AG08396 (cell line): ENCODE data around the gene CBLC.

Source experiments
- DNase-seq: peaks from one replicate; pipeline ENCODE4 v3.0.0; 2012; ENCODE audit warnings: low spot score, mixed read lengths

Gene CBLC

DNA sequence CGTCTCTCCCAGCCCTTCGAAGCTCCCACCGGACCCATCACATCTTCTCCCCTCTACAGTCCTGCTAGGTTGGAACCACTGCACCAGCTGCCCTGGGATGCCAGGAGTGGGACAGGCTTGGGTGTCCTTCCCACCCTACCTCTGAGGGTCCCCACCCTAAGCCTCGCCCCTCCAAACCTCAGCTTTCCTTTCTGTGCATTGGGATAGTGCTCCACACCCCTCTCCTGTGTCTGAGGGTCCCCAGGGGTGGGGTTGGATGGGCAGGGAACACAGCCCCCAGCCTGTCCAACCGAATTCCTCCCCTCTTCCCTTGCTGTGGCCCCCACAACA lies 31.1 kb upstream of the CBLC start:
- DNase-seq = no peak

GRCh38 chr19:44746946-44747738 lies 30.5 kb upstream of the CBLC start:
- peak; percentile 92 for DNase-seq

DNA sequence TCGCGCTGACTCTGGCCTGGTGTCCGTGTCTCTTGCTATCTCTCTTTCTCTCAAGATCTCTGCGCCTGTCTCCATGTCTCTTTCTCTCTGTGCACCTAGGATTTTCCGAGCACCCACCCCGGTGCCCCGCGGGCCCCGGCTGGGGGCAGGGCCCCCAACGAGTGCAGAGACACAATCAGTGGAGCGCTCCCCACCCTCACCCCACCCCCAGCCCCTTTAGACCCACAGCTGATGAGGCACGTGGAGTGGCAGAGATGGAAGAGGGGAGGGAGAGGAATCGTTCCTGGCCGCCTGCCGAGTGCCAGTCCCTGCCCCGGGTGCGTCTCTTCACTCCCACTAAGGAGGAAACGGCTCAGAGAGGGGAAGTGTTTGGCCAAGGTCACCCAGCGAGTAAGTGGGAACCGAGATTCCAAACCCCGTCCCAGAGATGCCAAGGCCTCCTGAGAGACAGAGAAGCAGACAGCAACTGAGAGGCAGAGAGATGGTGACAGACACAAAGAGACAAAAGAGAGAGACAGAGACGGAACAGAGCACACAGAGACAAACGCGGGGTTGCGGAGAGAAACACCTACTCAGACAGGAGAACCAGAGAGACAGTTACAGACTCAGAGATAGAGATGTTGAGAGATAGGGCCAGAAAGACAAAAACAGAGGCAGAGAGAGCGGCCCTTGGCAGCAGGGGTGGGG lies 29.8 kb upstream of the CBLC start:
- peak; percentile 60 for DNase-seq

- peak; percentile 70 for DNase-seq
Observed at GRCh38 chr19:44748426-44749254, 29.1 kb upstream of the CBLC start, which contains the start of gene BCL3. BCL3 (plus strand) TSS chr19:44748708; CDS start chr19:44748791, 83 bp downstream.

GRCh38 chr19:44749292-44749691 lies 28.4 kb upstream of the CBLC start:
- DNase-seq = no peak

GRCh38 chr19:44749994-44750393 lies 27.7 kb upstream of the CBLC start:
- no peak for DNase-seq

DNA sequence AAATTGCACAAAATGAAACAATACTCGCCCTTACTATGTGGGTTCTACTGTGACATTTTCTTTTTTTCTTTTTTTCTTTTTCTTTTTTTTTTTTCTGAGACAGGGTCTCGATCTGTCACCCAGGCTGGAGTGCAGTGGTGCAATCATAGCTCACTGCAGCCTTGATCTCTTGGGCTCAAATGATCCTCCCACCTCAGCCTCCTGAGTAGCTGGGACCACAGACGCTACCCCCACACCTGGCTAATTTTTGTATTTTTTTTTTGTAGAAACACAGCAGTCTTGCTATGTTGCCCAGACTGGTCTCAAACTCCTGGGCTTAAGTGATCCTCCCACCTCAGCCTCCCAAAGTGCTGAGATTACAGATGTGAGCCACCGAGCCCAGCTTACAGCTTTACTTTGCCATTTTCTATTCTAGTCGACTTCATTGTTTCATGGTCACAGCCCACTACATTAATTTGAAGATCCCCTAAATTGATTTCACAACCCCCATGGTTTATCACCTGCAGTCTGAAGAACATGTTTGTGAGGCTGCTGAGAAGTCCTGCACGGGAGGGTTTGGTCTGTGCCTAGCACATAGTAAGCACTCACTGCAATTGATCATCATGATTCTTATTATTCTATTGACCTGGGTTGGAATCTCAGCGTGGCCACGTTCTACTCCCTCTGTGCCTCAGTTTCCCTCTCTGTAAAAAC lies 25.4 kb upstream of the CBLC start:
- DNase-seq = no peak

- DNase-seq = peak; percentile 90
Observed at GRCh38 chr19:44752816-44753625, 24.7 kb upstream of the CBLC start.

DNA sequence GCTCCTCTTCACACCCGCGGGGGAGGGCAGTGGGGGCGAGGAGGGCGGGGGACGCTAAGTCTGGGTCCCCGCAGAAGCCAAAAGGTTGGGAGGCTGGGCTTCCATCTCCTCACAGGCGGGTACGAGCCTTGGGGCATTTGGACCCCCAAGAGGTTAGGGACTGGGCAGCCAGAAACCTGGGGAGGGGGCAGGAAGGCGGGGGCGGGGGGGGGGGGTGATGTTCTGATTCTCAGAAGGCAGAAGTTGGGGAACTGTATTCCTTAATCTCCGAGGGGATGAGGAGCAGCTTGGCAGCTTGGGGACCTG lies 24.1 kb upstream of the CBLC start:
- no peak for DNase-seq

- peak; percentile 83 for DNase-seq
Observed at GRCh38 chr19:44753932-44754749, 23.5 kb upstream of the CBLC start.

DNA sequence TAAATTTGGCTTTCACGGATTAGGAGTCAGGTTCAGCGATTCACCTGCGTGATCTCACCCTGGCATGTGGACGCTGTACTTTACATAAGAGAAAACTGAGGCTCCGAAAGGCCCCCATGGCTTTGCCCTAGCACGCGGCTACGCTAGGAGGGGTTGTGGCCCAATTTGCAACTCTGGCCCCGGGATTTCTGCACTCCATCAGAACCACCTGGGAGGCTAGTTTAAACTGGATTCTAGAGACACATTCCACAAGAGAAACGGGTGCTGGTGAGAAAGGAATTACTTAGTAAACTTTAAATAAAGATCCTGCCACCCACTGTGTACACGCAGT lies 23.0 kb upstream of the CBLC start:
- DNase-seq = no peak

- DNase-seq = no peak
Observed at GRCh38 chr19:44755219-44755618, 22.5 kb upstream of the CBLC start.

DNA sequence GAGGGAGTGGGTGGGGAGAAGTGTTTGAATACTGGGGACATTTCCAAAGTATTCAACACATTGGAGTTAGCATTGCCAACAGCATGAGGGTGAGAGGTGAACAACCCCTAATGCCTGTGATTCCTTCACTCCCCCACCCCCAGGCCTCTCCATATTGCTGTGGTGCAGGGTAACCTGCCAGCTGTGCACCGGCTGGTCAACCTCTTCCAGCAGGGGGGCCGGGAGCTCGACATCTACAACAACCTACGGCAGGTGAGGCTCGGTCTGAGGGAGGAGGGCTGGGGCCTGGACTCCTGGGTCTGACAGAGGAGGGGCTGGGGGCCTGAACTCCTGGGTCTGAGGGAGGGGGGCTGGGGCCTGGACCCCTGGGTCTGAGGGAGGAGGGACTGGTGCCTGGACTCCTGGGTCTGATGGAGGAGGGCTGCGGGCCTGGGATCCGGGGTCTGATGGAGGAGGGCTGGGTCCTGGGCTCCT lies 21.6 kb upstream of the CBLC start:
- DNase-seq = no peak

DNA sequence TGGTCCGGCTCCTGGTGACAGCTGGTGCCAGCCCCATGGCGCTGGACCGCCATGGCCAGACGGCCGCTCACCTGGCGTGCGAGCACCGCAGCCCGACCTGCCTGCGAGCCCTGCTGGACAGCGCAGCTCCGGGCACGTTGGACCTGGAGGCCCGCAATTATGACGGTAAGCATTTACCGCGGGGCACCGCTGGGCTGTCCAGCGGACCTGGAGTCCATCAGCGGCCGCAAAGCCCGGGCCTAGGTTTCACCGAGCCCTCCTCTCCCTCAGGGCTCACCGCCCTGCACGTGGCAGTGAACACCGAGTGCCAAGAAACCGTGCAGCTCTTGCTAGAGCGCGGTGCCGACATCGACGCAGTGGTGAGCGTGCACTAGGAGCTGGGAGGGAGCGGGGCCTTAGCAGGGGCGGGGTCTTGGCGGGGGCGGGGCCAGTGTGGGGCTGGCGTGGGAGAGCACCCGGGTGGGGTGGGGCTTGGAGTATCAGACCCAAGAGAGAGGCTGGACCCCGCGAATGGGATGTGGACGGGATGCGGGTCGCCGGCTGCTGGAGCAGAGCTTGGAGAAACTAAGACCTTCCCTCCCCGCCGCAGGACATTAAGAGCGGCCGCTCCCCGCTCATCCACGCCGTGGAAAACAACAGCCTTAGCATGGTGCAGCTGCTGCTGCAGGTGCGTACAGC lies 20.5 kb upstream of the CBLC start:
- peak; percentile 72 for DNase-seq

DNA sequence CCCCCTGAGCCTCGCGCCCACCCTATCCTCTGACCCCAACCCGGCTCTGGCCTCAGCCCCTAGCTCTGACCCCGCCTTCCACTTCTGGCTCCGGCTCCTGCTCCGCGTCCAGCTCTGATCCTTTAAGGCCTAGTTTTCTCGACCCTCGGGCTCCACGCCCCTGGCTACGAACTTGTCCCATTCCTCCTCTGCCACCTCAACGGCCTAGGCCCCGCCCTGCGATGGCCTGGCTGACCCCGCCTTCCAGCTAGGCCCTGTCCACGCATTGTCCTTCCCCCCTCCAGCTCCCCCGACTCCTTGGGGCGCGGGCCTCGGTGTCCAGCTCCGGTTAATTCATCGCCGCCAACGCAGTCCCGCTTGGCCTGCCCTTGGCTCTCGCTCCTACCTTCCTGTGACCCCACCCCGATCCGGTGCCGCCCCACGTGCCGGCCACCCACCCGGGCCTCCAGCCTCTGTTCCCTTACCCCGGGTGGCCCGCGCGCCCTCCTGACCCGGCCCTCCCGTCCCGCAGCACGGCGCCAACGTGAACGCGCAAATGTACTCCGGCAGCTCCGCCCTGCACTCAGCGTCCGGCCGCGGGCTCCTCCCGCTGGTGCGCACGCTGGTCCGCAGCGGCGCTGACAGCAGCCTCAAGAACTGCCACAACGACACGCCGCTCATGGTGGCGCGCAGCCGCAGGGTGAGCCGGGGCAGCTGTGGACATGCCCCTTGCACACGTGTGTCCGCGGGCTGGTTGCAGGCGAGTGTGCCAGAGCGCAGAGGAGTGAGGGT lies 19.8 kb upstream of the CBLC start:
- peak; percentile 77 for DNase-seq

- DNase-seq = no peak
Observed at GRCh38 chr19:44758596-44758995, 19.1 kb upstream of the CBLC start.

GRCh38 chr19:44759083-44759804 lies 18.4 kb upstream of the CBLC start:
- no peak for DNase-seq

DNA sequence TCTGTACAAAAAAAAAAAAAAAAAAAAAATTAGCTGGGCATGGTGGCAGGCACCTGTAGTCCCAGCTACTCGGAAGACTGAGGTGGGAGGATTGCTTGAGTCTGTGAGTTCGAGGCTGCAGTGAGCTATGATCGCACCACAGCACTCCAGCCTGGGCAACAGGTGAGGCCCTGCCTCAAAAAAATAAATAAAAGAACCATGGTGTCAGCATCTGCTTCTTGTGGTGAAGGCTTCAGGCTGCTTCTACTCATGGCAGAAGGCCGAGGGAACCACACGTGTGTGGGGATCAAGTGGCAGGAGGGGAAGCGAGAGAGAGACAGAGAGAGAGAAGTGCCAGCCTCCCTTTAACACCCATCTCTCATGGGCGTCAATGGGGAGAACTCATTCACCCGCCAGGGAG lies 15.7 kb upstream of the CBLC start:
- no peak for DNase-seq
